GM19043 (cell line): ENCODE results near the gene MRO.
"Not testable (repeated sequence)": the region's sequence is repeated elsewhere in the genome, so short reads cannot be mapped to it uniquely, and the experiment has no call there.

Experiments used
- ATAC-seq: cut with Tn5 transposase; IDR thresholded peaks from one replicate; pipeline ENCODE4 v1.9.1; 2021; ENCODE audit warnings: low read depth; ENCODE audit not compliant: unreplicated experiment

MRO gene

DNA sequence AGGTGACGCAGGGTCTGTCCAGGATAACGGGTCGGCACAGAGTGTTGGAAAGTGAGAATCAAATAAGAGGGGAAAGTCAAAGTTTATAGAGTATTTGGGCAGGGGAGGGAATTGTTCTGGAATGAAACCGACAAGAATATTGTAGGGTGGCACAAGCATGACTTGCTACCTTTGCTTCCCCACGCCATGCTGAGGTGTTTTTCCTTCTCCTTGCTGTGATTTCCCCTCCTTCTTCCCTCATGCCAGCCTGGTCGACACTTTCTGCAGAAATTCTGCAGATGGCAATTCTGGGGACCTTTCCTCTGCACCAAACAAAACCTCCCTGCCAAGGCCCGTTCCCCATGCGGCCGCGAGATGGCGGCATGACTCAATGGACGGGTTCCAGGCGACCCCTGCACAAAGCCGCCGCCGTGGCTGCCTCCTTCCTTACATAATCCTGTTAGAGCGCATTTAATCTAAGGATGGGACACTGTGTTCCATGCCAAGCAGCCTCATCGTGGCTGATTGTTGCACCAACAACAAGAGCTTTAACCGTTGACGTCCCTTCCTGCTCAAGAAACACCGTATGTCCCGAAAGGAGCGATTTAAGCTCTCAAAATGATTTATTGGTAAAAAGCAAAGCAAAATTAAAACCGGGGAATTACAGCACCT is at the start of gene MRO:
Gene MRO (minus strand): TSS at position 289 of the 651 bp plus-strand sequence. CDS start 10,616 bp downstream, outside the sequence.
- ATAC-seq, result peak; percentile 80

DNA sequence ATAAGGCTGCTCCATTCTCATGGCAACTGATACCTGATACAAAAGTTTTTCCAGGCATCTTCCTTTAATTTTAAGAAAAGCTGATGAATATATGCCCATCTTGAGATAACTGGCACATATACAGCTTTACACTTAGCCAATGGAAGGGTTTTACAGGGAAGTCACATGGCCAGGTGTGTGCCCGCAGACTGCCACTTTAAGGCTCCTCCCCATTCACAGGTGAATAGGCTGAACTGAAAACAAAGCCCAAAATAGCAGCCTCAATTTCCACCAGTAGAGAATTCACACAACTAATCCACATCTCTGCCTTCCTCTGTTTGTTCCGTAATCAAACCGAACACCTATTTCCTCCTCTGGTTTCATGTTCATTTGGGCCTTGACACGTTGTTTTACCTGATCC is 49.3 kb upstream of the MRO start:
- ATAC-seq, result no peak

DNA sequence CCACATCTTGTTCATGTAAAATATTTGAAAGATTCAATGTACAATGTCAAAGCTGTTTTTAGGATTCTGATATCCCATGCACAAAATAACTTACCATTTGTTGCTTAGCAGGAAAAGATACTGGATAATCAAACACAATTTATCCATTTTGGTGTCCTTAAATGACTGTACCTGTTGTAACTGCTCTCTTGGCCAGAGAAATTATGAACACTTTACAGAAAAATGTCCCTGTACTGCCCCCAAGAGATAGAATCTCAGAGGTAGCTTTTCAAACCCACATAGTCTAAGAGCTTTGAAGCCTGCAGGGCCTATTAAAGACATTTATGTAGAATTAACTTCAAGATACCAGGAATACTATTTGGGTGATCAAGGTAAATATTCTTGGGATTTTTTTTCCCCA is 46.9 kb upstream of the MRO start:
- no peak for ATAC-seq

DNA sequence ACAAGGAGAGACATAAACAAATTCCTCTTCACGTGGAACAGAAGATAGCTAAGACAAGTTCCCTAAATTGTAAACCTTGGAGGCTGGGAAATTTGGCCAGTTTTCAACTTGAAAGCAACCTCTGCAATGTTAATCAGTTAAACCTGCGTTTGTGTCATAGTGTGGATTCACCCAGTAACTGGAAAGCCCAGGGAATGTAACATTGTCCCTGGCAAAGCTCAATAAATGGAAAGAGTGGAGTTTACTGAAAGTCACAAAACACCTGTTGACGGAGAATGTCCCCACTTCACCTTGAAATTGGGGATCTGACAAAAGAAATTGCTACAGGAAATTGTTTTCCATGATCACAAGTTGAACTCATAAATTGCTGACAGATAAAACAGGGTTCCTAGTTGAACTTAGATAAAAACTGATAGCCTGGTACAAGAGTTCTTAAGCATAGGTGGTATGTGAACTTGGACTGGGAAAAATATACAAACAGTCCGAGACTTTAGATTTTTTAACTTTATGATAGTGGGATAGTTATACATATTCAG is 44.1 kb upstream of the MRO start:
- no peak for ATAC-seq

DNA sequence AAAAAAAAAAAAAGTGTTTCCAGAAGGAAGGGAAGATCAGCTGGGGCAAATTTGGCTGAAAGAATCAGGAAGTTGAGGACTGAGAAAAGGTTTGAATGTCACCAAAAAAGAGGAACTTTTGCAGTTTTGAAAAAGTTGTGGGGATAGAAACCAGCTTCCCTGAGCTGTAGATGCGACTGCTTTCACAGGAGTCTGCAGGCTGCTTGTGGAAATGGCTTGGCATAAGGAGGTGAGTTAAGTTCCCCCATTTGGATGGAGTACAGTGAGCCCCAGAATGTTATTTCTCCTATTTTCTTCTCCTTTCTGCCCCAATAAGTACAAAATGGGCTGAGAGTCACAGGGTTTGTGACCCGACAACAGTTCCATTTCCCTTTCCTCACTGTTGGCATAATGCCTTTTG is 42.6 kb upstream of the MRO start:
- no peak for ATAC-seq

DNA sequence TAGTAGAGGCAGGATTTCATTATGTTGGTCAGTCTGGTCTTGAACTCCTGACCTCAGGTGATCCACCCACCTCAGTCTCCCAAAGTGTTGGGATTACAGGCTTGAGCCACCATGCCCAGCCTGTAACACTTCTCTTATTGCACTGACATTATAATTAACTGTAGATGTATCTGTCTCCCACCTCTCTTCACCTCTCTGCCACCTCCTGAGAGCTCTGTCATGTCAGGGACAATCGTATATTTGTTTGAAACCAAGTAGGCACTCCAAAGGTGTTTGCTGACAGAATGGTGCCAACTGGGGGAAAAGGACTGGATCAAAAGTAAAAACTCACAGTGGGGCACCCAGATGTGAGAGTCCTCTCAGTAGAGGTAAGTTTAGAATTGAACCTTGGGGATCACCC is 41.8 kb upstream of the MRO start:
- no peak for ATAC-seq

DNA sequence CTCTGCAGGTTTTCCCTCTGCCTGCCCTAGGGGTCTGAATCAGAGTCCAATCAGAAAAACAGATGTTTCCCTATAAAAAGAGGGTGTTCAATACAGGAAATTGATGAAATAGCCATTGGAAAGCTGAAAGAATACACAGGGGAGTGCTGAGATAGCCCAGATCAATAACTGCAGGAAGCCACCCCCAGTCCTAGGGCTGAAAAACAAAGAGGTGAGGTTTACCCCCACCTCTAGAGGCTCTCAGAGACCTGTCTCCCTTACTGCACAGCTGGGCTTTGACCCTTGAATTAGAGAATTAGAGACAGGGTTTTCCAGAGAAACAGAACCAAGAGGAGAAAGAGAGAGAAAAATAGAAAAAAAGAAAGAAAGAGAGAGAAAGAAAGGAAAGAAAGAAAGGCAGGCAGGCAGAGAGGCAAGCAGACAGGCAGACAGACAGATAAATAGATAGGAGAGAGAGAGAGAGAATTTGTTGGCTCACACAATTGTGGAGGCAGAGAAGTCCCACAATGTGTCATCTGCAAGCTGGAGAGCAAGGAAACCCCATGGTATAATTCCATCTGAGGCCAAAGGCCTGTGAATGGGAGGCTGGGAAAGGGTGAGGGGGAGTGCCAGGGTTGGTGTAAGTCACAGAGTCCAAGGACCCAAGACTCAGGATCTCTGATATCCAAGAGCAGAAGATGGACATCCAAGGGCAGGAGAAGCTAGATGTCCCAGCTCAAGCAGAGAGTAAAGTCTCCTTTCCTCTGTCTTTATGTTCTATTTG is 40.2 kb upstream of the MRO start:
- ATAC-seq, result no peak

DNA sequence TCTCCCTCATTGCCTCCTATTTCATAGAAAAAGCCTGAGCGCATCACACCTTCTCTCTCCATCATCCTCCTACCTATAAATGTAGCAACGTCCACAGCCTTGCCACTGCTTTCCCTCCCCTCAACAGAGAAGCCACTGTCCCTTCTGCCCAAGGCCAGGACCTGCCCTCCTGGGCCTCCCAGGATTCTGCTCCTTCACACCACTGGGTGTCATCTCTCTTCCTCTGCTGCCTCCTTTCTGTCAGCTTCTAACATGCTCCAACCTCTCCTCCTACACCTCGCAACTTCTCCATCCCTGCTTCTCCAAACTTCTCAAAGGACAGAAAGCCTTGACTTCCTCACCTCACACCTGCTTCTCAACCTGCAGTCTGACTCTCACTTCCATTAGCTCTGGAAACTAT is 37.9 kb upstream of the MRO start:
- no peak for ATAC-seq

DNA sequence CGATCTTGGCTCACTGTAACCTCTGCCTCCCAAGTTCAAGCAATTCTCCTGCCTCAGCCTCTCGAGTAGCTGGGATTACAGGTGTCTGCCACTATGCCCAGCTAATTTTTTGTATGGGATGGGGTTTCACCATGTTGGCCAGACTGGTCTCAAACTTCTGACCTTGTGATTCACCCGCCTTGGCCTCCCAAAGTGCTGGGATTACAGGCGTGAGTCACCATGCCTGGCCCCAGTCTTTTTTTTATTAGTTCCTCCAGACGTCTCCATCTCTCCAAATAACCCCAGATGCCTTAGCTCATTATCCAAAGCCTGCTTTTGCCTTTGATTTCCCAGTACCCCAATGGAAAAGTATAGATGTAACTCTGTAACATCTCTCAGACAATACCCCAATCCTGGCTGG is 37.4 kb upstream of the MRO start:
- ATAC-seq, result not testable (repeated sequence)

DNA sequence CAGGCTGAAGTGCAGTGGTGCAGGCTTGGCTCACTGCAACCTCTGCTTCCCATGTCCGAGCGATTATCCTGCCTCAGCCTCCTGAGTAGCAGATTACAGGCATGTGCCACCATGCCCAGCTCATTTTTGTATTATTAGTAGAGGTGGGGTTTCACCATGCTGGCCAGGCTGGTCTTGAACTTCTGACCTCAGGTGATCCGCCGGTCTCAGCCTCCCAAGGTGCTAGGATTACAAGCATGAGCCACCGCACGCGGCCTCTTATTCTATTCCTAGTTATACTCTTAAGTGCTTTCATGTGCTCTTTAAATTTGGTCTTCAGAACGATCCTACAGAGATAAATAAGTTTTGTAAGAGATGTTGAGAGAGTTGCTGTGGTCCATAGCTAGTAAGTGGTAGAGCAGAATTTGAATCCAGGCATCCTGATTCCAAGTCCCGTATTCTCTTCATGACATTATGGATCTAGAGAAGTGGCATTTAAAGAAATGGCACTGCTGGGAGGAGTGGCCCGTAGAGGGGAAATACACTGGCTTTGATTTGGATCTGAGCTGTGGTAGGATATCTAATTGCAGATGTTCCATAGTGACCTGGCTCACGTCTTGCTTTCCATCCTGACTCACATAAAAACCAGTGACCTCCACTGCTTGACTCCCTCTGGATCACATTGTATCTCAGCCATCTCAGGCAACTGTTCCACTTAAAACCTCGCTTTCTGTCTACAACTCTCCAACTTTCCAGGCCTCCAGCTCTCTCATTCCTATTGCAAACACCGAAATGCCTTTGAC is 36.4 kb upstream of the MRO start:
- no peak for ATAC-seq

DNA sequence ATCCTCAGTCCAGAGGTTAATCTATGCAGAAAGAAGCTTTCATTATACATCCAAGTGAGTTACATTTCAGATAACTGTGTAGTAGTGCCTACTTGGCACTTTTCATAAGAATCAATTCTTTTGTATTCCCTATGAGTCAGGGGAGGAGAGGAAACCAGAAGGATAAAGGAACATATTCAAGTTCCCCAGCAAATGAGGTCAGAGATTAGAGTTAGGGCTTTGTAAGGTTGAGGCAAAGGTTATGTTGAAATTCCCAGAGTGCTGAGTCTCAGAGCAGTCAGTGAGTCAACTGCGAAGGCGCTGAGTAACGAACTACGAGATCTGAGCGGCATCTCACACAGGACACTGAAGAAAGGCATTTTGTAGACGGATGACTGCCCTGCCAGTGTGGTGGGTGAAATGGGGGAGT is 34.1 kb upstream of the MRO start:
- no peak for ATAC-seq

DNA sequence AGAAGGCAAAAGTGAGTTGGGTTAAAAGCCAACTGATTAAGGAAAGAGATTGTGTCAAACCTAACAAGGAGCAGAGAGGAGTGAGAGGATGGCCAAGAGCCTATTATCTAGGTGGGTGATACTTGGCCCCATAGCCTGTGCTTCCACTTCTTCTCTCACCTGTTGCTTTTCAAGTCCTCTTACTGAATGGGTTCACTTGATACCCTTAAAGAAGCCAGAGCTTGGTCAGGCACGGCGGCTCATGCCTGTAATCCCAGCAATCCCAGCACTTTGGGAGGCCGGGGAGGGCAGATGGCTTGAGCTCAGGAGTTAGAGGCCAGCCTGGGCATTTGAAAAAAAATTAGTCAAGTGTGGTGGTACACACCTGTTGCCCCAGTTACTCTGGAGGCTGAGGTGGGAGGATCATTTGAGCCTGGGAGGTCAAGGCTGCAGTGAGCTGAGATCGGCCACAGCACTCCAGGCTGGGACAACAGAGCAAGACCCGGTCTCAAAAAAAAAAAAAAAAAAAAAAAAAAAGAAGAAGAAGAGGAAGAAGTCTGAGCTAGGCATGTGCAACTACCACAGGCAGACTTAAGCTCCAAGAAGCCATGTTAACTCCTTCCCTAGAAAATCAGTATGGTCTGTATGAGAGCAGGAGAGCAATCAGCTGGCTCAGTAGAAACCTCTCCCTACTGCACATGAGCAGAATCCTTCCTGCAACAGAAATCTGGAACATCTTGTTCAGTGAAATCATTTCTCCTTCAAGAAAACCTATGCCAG is 30.7 kb upstream of the MRO start:
- no peak for ATAC-seq

DNA sequence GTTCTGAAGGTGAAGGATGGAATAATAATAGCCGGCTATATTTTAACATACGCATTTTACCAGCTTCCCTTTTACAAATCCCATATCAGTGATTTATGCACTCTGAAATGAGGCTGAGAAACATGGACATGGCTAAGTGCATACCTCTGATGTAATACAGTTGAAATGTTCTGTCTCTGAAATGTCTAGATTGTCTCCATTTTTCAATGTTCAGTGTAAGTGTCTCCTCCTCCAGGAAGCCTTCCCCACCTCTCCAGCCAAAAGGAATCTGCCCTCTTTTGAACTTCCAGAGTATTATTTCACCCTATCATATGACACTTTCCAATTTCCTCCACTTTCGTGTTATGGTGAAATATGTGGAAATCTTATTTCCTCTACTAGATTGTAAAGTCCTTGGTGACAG is 29.6 kb upstream of the MRO start:
- no peak for ATAC-seq

DNA sequence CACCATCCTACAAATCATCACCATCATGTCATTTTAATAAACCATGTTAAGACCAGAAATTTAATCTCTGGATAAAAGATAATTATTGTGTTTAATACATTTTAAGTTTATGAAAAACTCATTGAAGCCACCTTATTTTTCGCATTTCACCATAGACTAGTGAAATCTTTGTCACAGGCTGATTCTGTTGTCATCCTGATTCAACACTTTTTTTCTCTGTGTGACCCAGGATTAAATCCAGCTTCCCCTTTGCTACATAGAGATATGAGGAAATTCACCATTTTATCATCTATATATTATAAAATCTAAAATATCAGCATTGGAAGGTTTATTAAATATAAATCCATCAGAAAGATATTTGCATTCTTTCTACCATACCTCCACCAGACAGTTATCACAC is 29.2 kb upstream of the MRO start:
- ATAC-seq, result no peak

DNA sequence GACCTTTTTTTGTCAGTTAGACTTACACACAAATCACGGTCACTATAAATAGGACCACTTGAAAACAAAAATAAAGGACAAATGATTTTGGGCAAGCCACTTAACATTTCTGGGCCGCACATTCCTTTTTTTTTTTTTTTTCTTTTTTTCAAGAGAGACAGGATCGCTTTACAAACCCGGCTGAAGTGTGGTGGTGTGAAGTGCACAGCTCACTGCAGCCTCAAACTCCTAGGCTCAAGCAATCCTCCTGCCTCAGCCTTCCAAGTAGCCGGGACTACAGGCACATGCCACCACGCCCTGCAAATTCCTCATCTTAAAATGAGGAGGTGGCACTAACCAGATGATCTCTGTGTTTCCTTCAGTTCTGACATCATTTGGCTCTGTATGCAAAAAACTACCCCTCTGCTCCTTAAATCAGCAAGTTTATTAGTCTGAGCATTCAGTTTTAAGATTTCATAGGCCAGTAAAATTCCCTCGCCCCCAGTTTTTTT is 28.3 kb upstream of the MRO start:
- ATAC-seq, result no peak

DNA sequence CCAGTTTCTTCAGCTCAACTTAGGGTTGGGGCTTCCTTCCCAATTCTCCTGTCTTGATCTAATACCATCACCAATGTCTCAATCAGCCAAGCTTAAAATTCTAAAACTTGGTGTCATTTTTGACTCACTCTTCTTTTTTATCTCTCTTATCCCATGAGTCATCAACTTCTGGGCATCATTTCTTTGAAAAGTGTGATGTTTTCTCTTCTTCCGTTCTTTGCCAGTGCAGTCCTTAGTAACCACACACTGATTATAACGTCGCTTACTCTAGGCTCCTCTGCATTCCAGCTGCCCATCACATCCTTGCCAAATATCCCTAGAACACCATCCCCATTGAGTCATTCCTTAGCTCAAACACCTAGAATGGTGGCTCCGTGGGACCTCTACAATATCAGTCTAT is 27.4 kb upstream of the MRO start:
- ATAC-seq, result no peak

DNA sequence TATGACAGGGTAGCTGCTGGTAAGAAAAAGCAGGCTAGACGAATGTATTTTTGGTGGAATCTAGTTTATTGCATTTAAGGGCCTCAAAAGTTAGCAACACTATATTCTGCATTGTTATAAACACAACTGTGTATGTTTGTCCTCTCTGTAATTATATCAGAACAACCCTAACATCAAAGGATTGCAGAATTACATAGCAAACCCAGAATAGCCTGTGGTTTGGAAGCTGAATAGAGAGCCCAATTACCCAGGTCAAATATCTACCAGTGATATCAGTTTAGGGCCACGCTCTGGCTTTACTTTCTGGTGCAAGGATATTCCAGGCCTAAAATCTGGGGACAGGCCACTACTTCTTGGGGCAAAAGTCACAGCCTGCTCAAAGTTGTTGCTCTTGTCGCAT is 25.1 kb upstream of the MRO start:
- ATAC-seq, result no peak

DNA sequence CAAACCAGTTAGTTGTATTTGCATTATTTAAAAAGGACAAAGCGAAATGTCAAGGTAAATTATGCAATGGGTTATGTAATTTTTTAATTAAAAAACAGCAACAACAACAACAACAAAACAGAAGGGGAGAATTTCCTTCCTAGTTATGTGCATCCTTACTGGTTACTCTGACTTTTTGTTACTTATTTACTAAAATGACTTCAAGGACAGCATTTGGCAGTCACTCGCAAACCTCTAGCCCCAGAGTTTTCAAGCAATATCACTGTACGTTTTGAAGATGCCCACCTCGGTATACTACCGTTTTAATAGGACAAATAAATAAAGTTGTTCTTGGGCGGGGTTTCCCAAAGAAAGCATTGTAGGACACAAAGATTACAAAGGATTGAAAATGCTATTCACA is 24.7 kb upstream of the MRO start:
- ATAC-seq, result no peak

DNA sequence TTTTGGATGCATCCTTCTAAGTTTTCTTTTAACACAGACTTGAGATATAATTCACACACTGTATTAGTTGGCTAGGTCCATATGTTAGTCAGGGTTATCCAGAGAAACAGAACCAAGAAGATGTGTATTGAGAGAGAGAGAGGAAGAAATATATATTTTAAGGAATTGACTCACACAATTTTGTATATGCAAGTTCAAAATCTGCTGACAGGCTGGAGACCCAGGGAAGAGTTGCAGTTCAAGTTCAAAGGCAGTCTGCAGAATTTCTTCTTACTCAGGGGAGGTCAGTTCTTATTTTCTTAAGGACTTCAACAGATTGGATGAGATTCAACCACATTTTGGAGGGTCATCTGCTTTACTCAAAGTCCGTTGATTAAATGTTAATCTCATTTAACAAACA is 23.0 kb upstream of the MRO start:
- ATAC-seq, result no peak

DNA sequence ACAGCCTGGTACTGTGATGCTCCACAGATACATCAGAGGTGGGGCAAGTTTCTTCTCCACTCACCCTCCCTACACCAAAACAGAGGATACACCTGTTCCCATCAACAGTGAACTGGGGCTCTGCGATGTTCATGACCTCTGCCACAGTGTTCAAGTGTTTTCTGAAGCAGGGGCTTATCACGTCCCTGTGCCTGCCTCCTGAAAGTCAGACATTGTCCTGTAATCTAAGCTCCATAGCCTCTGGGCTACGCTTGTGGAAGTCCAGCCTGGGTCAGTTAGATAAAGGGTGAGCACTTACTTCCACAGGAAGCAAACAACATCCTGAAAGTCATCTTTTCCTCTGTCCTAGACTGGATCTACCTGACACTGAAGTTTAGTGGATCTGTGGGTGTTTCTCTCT is 20.2 kb upstream of the MRO start:
- no peak for ATAC-seq

DNA sequence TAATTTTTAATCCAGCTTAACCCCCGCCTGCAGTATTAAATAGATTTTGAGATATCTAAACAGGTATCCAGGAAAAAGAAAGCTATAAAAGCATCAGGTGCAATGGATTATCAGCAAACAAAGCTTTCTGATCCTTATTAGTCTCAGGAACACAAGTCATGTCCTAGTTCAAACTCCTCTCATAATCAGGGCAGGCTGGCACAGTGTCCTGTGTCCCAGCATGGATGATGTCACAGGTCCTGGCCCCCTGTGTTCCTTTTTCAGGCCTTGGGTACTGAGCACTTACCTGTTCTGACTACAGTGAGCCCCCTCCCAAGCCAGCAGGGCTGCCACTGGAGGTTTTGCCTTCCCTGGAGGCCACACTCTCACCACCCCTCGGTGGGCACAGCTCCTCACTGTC is 19.5 kb upstream of the MRO start:
- no peak for ATAC-seq
